GM12878 (cell line): ENCODE results near the gene MLN.

Source experiments
- BRCA1 ChIP-seq: IDR thresholded peaks from 2 replicates; pipeline ENCODE4 v1.6.1; 2011; ENCODE audit warnings: low read depth, low read length, improper control_type of control experiment
- NFXL1 ChIP-seq: fragments of 450-650 bp; IDR thresholded peaks from 2 replicates; pipeline ENCODE4 v1.6.1; 2017; ENCODE audit warnings: antibody characterized with exemption, mild to moderate bottlenecking, borderline replicate concordance
- TF ChIP-seq, protein P1 (sequence below): IDR thresholded peaks from 2 replicates; pipeline ENCODE4 v1.6.1; 2011; ENCODE audit warnings: mild to moderate bottlenecking, low read depth, low read length, moderate library complexity; ENCODE audit not compliant: insufficient replicate concordance
- TF ChIP-seq, protein P2 (sequence below): IDR thresholded peaks from 2 replicates; pipeline ENCODE4 v1.6.1; 2011; ENCODE audit warnings: low read depth, low read length, improper control_type of control experiment, borderline replicate concordance

DNA sequence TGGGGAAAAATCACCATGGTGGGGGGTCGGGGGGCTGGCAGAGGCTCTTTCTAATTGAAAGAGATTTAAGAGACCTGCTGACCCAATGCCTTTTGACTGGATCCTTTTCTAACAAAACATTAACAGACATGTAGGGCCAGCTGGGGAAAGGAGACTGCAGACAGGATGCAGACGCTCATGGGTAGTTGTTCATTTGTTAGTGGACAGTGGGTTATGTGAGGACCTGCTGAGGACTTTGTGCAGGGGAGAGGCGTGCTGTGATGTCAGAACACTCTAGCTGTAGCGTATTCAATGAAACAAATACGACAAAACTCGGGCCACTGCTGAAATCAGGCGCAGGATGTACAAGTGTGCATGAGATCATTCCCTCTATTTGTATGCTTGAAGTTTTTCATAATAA is 58.3 kb downstream of the MLN start:
- no peak for TF ChIP-seq NFXL1
- no peak for TF ChIP-seq BRCA1
- TF ChIP-seq, protein P1, sequence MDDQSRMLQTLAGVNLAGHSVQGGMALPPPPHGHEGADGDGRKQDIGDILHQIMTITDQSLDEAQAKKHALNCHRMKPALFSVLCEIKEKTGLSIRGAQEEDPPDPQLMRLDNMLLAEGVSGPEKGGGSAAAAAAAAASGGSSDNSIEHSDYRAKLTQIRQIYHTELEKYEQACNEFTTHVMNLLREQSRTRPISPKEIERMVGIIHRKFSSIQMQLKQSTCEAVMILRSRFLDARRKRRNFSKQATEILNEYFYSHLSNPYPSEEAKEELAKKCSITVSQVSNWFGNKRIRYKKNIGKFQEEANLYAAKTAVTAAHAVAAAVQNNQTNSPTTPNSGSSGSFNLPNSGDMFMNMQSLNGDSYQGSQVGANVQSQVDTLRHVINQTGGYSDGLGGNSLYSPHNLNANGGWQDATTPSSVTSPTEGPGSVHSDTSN = no peak
- TF ChIP-seq, protein P2, sequence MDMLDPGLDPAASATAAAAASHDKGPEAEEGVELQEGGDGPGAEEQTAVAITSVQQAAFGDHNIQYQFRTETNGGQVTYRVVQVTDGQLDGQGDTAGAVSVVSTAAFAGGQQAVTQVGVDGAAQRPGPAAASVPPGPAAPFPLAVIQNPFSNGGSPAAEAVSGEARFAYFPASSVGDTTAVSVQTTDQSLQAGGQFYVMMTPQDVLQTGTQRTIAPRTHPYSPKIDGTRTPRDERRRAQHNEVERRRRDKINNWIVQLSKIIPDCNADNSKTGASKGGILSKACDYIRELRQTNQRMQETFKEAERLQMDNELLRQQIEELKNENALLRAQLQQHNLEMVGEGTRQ = no peak
